EH (cell line): ENCODE data around the gene ANKRD17.
"Not testable (repeated sequence)": the region's sequence is repeated elsewhere in the genome, so short reads cannot be mapped to it uniquely, and the experiment has no call there.

Source experiments
- DNase-seq: peaks from one replicate; pipeline ENCODE4 v3.0.0-alpha.2; 2015; ENCODE audit warnings: low read depth

The ANKRD17 gene

GRCh38 chr4:73244945-73245601 lies 13.5 kb downstream of the ANKRD17 start:
- no peak for DNase-seq

DNA sequence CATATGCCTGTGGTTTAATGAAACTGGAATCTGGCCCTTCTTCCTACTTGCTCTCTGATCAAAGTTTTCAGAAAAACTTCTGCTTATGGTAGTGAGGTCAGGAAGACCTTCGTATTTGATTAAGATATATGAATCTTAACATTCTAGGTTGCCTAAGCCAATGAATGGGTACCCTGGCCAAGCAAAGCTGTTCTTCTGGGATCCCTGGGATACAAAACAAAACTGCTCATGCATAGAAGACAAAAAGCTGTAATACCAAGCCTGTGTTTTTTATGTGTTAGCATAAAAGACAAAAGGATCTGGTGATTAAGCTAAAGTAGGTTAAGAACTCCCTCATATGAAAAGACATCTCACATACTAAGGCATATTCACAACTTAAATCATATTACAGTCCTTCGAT lies 21.6 kb downstream of the ANKRD17 start:
- DNase-seq = no peak

- DNase-seq = no peak
These were observed 22.4 kb downstream of the ANKRD17 start for GRCh38 chr4:73236151-73236550.

- no peak for DNase-seq
These were observed 23.9 kb downstream of the ANKRD17 start for GRCh38 chr4:73234712-73235111.

GRCh38 chr4:73231518-73232487 lies 26.8 kb downstream of the ANKRD17 start:
- DNase-seq = no peak

GRCh38 chr4:73230865-73231517 lies 27.6 kb downstream of the ANKRD17 start:
- DNase-seq = no peak

GRCh38 chr4:73228800-73229199 lies 29.8 kb downstream of the ANKRD17 start:
- DNase-seq = not testable (repeated sequence)

DNA sequence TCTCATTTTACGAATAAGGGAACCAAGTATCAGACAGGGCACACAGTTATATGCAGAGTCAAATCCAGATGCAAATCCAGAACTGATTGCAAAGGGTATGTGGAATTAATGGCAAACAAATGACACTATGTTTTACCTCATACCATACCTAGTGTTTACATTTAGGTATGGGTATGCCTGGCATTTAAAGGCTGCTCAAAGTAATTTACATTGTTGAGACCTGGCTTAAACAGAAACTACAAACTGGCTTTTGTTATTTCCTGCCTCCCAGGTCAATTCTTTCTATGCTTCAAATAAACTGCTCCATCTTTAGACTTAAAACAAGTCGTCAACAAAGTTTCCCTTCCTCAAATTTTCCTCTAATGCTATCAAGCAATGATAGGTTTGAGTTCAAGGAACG lies 33.7 kb downstream of the ANKRD17 start:
- no peak for DNase-seq

- DNase-seq = no peak
These were observed 35.3 kb downstream of the ANKRD17 start for GRCh38 chr4:73223258-73223650.

DNA sequence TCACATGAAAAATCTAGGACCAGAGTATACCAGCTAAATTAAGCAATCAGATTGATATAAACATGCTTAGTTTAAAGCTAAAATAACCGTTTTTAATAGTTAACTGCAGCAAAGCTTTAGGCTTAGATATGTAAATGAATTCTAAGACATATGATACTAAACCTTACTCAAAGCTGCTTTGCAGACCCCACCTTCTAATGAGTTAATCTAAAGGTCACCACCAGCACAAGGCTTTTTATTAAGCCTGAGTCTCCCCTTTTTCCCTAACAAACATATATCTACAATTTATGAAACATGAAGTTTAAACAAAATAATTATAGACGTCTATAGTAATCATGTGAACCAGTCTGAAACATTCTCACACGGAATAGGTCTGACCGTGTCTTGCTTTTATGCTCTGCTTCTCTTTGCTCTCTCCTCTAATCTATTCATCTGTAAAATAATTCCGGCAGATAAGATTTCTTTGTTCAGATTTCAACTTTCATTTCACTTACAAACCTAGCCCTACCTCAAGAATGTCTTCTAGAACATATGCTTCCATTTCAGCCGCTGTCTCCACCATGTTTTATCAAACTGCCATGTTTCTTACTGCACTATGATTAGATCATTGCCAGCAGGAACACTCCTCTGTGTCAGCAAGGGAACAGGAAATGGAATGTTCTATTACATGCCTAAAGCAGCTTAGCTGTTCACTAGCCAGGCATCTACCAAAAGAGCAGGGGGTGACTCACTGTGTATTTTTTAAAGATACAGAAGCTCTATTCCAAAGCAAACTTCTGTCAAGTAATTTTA lies 35.9 kb downstream of the ANKRD17 start:
- peak; percentile 94 for DNase-seq

DNA sequence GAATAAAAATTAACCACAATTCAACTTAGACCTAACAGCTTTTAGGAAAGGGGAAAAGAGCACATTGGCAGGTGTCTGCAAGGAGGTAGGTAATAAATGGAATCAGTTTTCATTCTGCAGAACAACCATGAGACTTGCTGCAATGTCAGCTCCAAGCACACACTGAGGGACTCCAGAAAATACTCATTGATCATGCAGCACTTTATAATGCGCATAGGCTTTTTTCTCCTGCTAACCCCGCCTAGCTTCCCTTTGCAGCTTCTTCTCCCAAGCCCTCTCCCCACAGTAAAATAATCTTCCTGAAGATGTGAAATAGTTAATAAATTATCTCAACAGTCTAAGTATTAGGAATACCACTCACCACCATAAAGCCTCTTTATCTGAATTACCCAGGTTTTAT lies 36.9 kb downstream of the ANKRD17 start:
- DNase-seq = no peak

GRCh38 chr4:73220815-73221214 lies 37.8 kb downstream of the ANKRD17 start:
- DNase-seq = no peak

GRCh38 chr4:73213916-73214653 lies 44.5 kb downstream of the ANKRD17 start:
- DNase-seq = peak; percentile 64

DNA sequence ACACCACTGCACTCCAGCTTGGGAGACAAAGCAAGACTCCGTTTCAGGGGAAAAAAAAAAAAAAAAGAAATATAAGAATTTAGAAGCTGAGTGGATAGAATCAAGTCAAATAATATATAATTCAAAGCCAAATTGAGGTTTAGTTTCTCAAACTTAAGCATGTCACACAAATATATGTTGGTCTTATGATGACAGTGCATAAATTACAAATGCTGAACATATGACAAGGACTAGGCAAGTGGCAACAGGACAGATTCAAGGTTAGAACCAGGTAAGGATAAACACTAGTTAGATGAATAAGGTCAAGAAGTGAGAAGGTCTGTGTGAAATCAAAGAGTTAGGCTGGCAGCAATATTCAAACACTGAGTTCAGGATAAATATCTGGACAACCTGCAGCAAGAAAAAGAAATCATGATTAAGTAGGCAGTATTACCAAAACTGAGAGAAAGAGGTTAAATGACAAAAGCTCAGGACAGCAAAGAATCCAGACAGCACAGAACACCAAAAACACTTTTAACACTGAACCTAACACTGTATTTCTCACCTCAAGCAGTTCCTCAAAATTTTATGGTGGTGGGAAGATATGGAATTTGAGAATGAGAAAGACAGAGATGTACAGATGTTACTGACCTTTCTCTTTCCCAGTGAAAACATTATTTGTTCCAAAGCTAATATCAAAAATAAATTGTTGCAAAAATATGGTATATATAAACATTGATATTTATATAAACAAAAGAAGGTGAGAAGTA lies 45.4 kb downstream of the ANKRD17 start:
- no peak for DNase-seq

- DNase-seq = no peak
These were observed 46.6 kb downstream of the ANKRD17 start for GRCh38 chr4:73211968-73212367.

GRCh38 chr4:73208376-73208775 lies 50.2 kb downstream of the ANKRD17 start:
- peak; percentile 85 for DNase-seq

- DNase-seq = no peak
These were observed 52.4 kb downstream of the ANKRD17 start for GRCh38 chr4:73206236-73206635.

GRCh38 chr4:73205482-73205881 lies 53.1 kb downstream of the ANKRD17 start:
- no peak for DNase-seq

- not testable (repeated sequence) for DNase-seq
These were observed 54.6 kb downstream of the ANKRD17 start for GRCh38 chr4:73203976-73204375.

DNA sequence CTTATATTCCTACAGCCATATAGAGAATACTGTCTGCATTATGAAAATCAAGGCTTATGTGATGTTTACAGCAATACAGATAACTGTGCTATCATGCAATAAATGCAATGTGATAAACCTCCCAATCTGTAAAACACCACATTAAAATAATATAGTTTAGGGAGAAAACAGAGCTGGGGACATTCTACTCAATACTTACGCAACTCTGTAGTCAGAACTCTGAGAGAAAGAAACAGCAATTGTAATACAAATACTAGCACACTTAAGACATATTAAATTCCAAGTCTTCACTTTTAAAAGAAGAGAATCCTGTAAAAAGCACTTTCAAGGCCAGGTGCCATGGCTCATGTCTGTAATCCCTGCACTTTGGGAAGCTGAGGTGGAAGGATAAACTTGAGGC lies 61.4 kb downstream of the ANKRD17 start:
- DNase-seq = no peak
